ENCODE results near the gene TMEM63C. TPM values are rescaled to one million over a fixed set of nuclear protein-coding genes. Genes with fewer than 3 reads are reported as not detected.
A peak's percentile ranks its signal among the peaks of the same experiment; 100 is the strongest.
"Not testable (repeated sequence)": the region's sequence is repeated elsewhere in the genome, so short reads cannot be mapped to it uniquely, and the experiment has no call there.

TMEM63C gene
- total RNA-seq, 1 experiment from 2014 or later: 9.3 TPM

- BruUV-seq (replicated peaks): no TSS peak
- intact Hi-C loops (cut with micrococcal nuclease): no loop called here
These were observed 22.7 kb upstream of the TMEM63C start for GRCh38 chr14:77158882-77159255.

GRCh38 chr14:77161011-77161410, 20.6 kb upstream of the TMEM63C start:
- POLR2A ChIA-PET: no interaction called here
- Mint-ChIP-seq H3K9me3 (ENCODE audit: unreplicated experiment) (no peaks in the 10 kb centered on the region), H3K27ac (ENCODE audit: low read depth, unreplicated experiment) (no peak overlapping the region), H3K4me3 (ENCODE audit: unreplicated experiment) (no peak overlapping the region), H3K36me3 (ENCODE audit: insufficient read depth, unreplicated experiment) (peaks cover 7% of the 10 kb centered on the region), H3K4me1 (ENCODE audit: insufficient read depth, unreplicated experiment) (peaks cover 13% of the 10 kb centered on the region), H3K27me3 (ENCODE audit: insufficient read depth, unreplicated experiment) (no peaks in the 10 kb centered on the region)
- intact Hi-C loops (cut with micrococcal nuclease): no loop called here
- no peak for TF ChIP-seq CTCF (IDR thresholded peaks at IDR 0.05; ENCODE audit: unreplicated experiment)
- no peak for DNase-seq (ENCODE audit: unreplicated experiment)
- no TSS peak for BruUV-seq (replicated peaks)
- CTCF ChIA-PET: interaction anchor here (0.6 kb wide), 1 partner anchor 286 kb away, joined by 4 read pairs; no protein-coding TSS in a partner anchor

More at GRCh38 chr14:77158882-77159255, 22.7 kb upstream of the TMEM63C start:
- Mint-ChIP-seq H3K27me3 (ENCODE audit: insufficient read depth, unreplicated experiment) (no peaks in the 10 kb centered on the region), H3K27ac (ENCODE audit: low read depth, unreplicated experiment) (peak overlapping the region; percentile 37), H3K4me1 (ENCODE audit: insufficient read depth, unreplicated experiment) (peaks cover 13% of the 10 kb centered on the region), H3K4me3 (ENCODE audit: unreplicated experiment) (no peak overlapping the region), H3K9me3 (ENCODE audit: unreplicated experiment) (no peaks in the 10 kb centered on the region), H3K36me3 (ENCODE audit: insufficient read depth, unreplicated experiment) (peaks cover 7% of the 10 kb centered on the region)
- ChIA-PET POLR2A (interaction anchor here (1.6 kb wide), 1 partner anchor 10 kb away, joined by 3 read pairs; no protein-coding TSS in a partner anchor), CTCF (interaction anchor here (0.9 to 3.1 kb wide), 2 partner anchors 157 to 286 kb away, joined by 3 to 12 read pairs; no protein-coding TSS in a partner anchor)
- DNase-seq (ENCODE audit: unreplicated experiment): no peak
- TF ChIP-seq CTCF (IDR thresholded peaks at IDR 0.05; ENCODE audit: unreplicated experiment): no peak

GRCh38 chr14:77170045-77170444, 11.6 kb upstream of the TMEM63C start:
- no peak overlapping the region for H3K4me3 Mint-ChIP-seq (ENCODE audit: unreplicated experiment)
- H3K27me3 Mint-ChIP-seq (ENCODE audit: insufficient read depth, unreplicated experiment): no peaks in the 10 kb centered on the region
- DNase-seq (ENCODE audit: unreplicated experiment): no peak
- ChIA-PET POLR2A (interaction anchor here (0.7 kb wide), 1 partner anchor 123 kb away, joined by 3 read pairs; no protein-coding TSS in a partner anchor), CTCF (interaction anchor here (0.7 kb wide), 1 partner anchor 12 kb away, joined by 4 read pairs; no protein-coding TSS in a partner anchor)
- H3K4me1 Mint-ChIP-seq (ENCODE audit: insufficient read depth, unreplicated experiment): no peaks in the 10 kb centered on the region
- peaks cover 13% of the 10 kb centered on the region for H3K9me3 Mint-ChIP-seq (ENCODE audit: unreplicated experiment)
- H3K36me3 Mint-ChIP-seq (ENCODE audit: insufficient read depth, unreplicated experiment): no peaks in the 10 kb centered on the region
- no peak for TF ChIP-seq CTCF (IDR thresholded peaks at IDR 0.05; ENCODE audit: unreplicated experiment)
- intact Hi-C loops (cut with micrococcal nuclease): no loop called here
- no peak overlapping the region for H3K27ac Mint-ChIP-seq (ENCODE audit: low read depth, unreplicated experiment)
- no TSS peak for BruUV-seq (replicated peaks)

- ChIA-PET POLR2A (interaction anchor here (0.6 to 1.3 kb wide), 4 partner anchors 8 to 22 kb away, joined by 3 to 4 read pairs (median 3); partner anchors contain the start of gene TMEM63C), CTCF (interaction anchor here (0.6 to 1.5 kb wide), 5 partner anchors 12 to 143 kb away, joined by 3 to 6 read pairs (median 4); no protein-coding TSS in a partner anchor)
- Mint-ChIP-seq H3K36me3 (ENCODE audit: insufficient read depth, unreplicated experiment) (no peaks in the 10 kb centered on the region), H3K4me1 (ENCODE audit: insufficient read depth, unreplicated experiment) (no peaks in the 10 kb centered on the region), H3K9me3 (ENCODE audit: unreplicated experiment) (peaks cover 13% of the 10 kb centered on the region), H3K27ac (ENCODE audit: low read depth, unreplicated experiment) (no peak overlapping the region), H3K27me3 (ENCODE audit: insufficient read depth, unreplicated experiment) (no peaks in the 10 kb centered on the region), H3K4me3 (ENCODE audit: unreplicated experiment) (no peak overlapping the region)
- TF ChIP-seq CTCF (IDR thresholded peaks at IDR 0.05; ENCODE audit: unreplicated experiment): no peak
- intact Hi-C loops (cut with micrococcal nuclease): no loop called here
- no peak for DNase-seq (ENCODE audit: unreplicated experiment)
- BruUV-seq (replicated peaks): no TSS peak
These were observed 8.7 kb upstream of the TMEM63C start for GRCh38 chr14:77172916-77173315.

GRCh38 chr14:77173911-77174617, 7.5 kb upstream of the TMEM63C start:
- intact Hi-C loops (cut with micrococcal nuclease); H3K27ac Mint-ChIP-seq (ENCODE audit: low read depth, unreplicated experiment); H3K4me3 Mint-ChIP-seq (ENCODE audit: unreplicated experiment); BruUV-seq (replicated peaks); H3K36me3 Mint-ChIP-seq (ENCODE audit: insufficient read depth, unreplicated experiment); H3K27me3 Mint-ChIP-seq (ENCODE audit: insufficient read depth, unreplicated experiment); H3K4me1 Mint-ChIP-seq (ENCODE audit: insufficient read depth, unreplicated experiment); CTCF ChIA-PET: not testable (repeated sequence)
- POLR2A ChIA-PET: interaction anchor here (0.7 kb wide), 1 partner anchor 21 kb away, joined by 3 read pairs; no protein-coding TSS in a partner anchor
- DNase-seq (ENCODE audit: unreplicated experiment): peak; percentile 32
- H3K9me3 Mint-ChIP-seq (ENCODE audit: unreplicated experiment): peaks cover 13% of the 10 kb centered on the region
